GM12872 (cell line): ENCODE measurements around the gene TGDS.

Experiments used
- TF ChIP-seq, protein P1 (sequence below): IDR thresholded peaks from 3 replicates; pipeline ENCODE4 v1.5.1; 2011; ENCODE audit warnings: low read depth, mild to moderate bottlenecking, low read length, moderate library complexity; ENCODE audit not compliant: insufficient read depth

Gene TGDS

GRCh38 chr13:94608586-94608985, 12.6 kb upstream of the TGDS start:
- TF ChIP-seq, protein P1, sequence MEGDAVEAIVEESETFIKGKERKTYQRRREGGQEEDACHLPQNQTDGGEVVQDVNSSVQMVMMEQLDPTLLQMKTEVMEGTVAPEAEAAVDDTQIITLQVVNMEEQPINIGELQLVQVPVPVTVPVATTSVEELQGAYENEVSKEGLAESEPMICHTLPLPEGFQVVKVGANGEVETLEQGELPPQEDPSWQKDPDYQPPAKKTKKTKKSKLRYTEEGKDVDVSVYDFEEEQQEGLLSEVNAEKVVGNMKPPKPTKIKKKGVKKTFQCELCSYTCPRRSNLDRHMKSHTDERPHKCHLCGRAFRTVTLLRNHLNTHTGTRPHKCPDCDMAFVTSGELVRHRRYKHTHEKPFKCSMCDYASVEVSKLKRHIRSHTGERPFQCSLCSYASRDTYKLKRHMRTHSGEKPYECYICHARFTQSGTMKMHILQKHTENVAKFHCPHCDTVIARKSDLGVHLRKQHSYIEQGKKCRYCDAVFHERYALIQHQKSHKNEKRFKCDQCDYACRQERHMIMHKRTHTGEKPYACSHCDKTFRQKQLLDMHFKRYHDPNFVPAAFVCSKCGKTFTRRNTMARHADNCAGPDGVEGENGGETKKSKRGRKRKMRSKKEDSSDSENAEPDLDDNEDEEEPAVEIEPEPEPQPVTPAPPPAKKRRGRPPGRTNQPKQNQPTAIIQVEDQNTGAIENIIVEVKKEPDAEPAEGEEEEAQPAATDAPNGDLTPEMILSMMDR = no peak

GRCh38 chr13:94607939-94608338, 12.0 kb upstream of the TGDS start:
- TF ChIP-seq, protein P1 = no peak

DNA sequence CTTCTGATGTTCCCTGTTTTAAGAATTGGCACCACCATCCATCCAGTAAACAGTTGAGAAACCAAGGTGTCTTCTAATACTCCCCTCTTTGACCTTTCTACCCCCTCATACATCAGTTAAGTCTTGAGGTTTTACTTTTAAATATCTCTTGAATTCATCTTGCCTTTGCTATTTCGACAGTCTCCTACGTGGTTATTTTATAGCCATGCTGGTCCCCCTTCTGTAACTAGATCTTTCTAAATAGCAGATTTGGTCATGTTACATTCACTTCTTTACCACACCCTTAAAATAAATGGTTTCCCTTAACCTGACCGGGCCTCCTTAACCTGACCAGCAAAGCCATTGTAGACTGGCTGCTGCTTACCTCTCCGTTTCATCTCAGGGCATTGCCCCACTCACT, 11.1 kb upstream of the TGDS start:
- TF ChIP-seq, protein P1 = no peak

DNA sequence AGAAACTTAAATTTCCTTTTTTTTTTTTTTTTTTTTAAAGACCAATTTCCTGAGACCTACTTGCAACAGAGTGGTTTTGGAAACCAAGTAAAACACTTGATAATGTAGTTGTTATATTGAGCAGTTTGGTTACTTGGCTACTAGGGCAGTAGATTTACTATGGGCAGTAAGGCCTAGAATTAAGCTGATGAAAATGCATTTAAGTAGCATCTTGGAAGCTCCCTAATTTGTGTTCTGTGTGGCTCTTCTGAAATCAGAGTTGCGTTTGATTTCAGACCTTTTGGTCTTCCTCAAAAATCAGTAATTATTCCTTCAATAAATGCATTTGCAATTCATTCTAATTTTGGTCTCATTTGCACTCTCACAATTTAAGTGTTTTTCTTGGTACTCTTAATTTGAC, 6.5 kb upstream of the TGDS start:
- TF ChIP-seq, protein P1 = no peak

- TF ChIP-seq, protein P1 = no peak
Observed at GRCh38 chr13:94601446-94602431, 5.8 kb upstream of the TGDS start, which contains the start of gene GPR180. GPR180 (plus strand) TSS chr13:94601857; CDS start chr13:94601928, 71 bp downstream.

DNA sequence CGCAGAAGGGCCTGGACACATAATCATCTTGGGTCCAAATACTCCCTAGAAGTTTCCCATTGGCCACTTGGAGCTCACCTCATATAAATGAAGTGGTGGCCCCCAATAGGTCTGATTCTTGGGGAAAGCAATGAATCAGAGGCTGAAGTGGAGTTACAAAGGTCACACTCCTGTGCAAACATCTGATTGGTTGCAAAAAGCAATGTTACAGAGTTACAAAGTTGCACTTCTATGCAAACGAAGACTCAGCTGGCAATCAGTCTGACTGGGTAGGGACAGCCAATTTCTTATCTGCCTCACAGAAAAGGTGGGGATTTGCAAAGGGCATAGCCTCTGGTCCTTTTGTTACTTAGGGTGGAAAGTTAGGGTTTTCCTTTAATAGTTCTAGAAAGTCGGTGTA, 3.9 kb upstream of the TGDS start:
- TF ChIP-seq, protein P1 = no peak

GRCh38 chr13:94598281-94598680, 2.3 kb upstream of the TGDS start:
- TF ChIP-seq, protein P1 = no peak
